ENCODE measurements around the gene SCML1. TPM values are rescaled to one million over a fixed set of nuclear protein-coding genes. Genes with fewer than 3 reads are reported as not detected.

The SCML1 gene, protein sequence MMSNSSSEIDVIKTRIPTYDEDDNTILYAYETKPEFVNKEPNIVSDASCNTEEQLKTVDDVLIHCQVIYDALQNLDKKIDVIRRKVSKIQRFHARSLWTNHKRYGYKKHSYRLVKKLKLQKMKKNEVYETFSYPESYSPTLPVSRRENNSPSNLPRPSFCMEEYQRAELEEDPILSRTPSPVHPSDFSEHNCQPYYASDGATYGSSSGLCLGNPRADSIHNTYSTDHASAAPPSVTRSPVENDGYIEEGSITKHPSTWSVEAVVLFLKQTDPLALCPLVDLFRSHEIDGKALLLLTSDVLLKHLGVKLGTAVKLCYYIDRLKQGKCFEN
- total RNA-seq (2021; ENCODE audit: unreplicated experiment) (2.7 TPM), Bru-seq, nascent RNA (percentile 51 among the genes with signal in this experiment), BruChase-seq, experiment 1, labeled RNA remaining after a 6-hour chase (percentile 67 among the genes with signal in this experiment), BruChase-seq, experiment 2, labeled RNA remaining after a 2-hour chase (percentile 61 among the genes with signal in this experiment)
- polyA plus RNA-seq (2012), result 1.7 TPM in 2 replicates
- long read RNA-seq, partial matches to known transcripts, result 0 of 5 reads
- long read RNA-seq, other reads (novel, unspliced or antisense), result 2 of 5 reads

GRCh38 chrX:17736856-17737709, at the start of gene SCML1:
Gene SCML1, plus strand, starts transcription at chrX:17737493. Its CDS starts 6,694 bp downstream, at chrX:17744187.
- peaks cover 3 to 17% of the 10 kb centered on the region in 2 experiments; a peak in 1 of 4 replicates for H3K4me1 ChIP-seq (ENCODE audit: control insufficient read depth in 1 of 2, insufficient read depth in 2 of 2, low read length in 2 of 2)
- no peak within 1 kb of the TSS for H2AFZ ChIP-seq (ENCODE audit: low read depth, low read length, poor library complexity, severe bottlenecking)
- H3K4me3 ChIP-seq (replicated peaks in 1 of 2; ENCODE audit: low read depth in 1 of 2, low read length in 2 of 2), result peak within 1 kb of the TSS; percentile 47 to 60
- ChIA-PET POLR2A (interaction anchor here (0.6 kb wide), 1 partner anchor 13 kb away, joined by 3 read pairs; no protein-coding TSS in a partner anchor), RAD21 (ENCODE audit: low non-redundant PET in 1 of 2, low total read pairs in 2 of 2, uncharacterized antibody in 2 of 2, unreplicated experiment in 2 of 2) (interaction anchor here in 1 of 2 experiments (0.7 kb wide), 1 partner anchor 11 kb away, joined by 3 read pairs; no protein-coding TSS in a partner anchor), CTCF (no interaction called here)
- H3K9me3 ChIP-seq (ENCODE audit: control insufficient read depth in 1 of 2, insufficient read depth in 1 of 2, low read depth in 1 of 2, low read length in 2 of 2), result no peaks in the 10 kb centered on the region
- peak within 1 kb of the TSS; percentile 82 for H3K4me2 ChIP-seq (ENCODE audit: low read length)
- H3K36me3 ChIP-seq (ENCODE audit: control insufficient read depth in 1 of 2, insufficient read depth in 2 of 2, low read length in 2 of 2), result no peaks in the 10 kb centered on the region
- DNase-seq (ENCODE audit: low read depth, low spot score) (peak; percentile 89), ATAC-seq (peak; percentile 95)
- TF ChIP-seq POLR2A (IDR thresholded peaks at IDR 0.05; ENCODE audit: borderline replicate concordance, extremely low read depth, insufficient read depth, insufficient read length) (no peak), SIN3A (IDR thresholded peaks at IDR 0.05; ENCODE audit: low read depth) (no peak), SP1 (IDR thresholded peaks at IDR 0.05; ENCODE audit: low read depth) (peak; percentile 59), RAD21 (IDR thresholded peaks at IDR 0.05; ENCODE audit: low read depth) (no peak), YY1 (IDR thresholded peaks at IDR 0.05; ENCODE audit: extremely low read depth, insufficient replicate concordance, low read depth, low read length) (peak; percentile 48), TCF7L2 (IDR thresholded peaks at IDR 0.05; ENCODE audit: borderline replicate concordance, extremely low read depth, insufficient read depth, insufficient read length) (peak; percentile 49), ELF1 (IDR thresholded peaks at IDR 0.05; ENCODE audit: borderline replicate concordance, low read depth) (no peak), ZNF274 (IDR thresholded peaks at IDR 0.05; ENCODE audit: low read depth, low read length) (no peak), POLR2AphosphoS5 (IDR thresholded peaks at IDR 0.05; ENCODE audit: low read depth, low read length) (no peak), REST (IDR thresholded peaks at IDR 0.05; ENCODE audit: low read depth) (no peak), CEBPB (IDR thresholded peaks at IDR 0.05; ENCODE audit: low read depth) (no peak), JUND (IDR thresholded peaks at IDR 0.05) (no peak), CTCF (IDR thresholded peaks at IDR 0.05 in 2 of 3, conservative IDR thresholded peaks at IDR 0.05 in 1 of 3; ENCODE audit: borderline replicate concordance in 1 of 3, insufficient read depth in 1 of 3, low read depth in 2 of 3, low read length in 2 of 3) (no peak)
- TF ChIP-seq, protein P1, sequence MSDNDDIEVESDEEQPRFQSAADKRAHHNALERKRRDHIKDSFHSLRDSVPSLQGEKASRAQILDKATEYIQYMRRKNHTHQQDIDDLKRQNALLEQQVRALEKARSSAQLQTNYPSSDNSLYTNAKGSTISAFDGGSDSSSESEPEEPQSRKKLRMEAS (IDR thresholded peaks at IDR 0.05), result peak; percentile 37; the same call in 1 of the 2 replicates
- H3K27me3 ChIP-seq (ENCODE audit: insufficient read depth, low read length), result no peaks in the 10 kb centered on the region
- intact Hi-C loops (cut with micrococcal nuclease), result no loop called here
- no peaks in the 10 kb centered on the region for H4K20me1 ChIP-seq (ENCODE audit: insufficient read depth)
- H3K27ac ChIP-seq (ENCODE audit: low read depth, low read length), result peak within 1 kb of the TSS; percentile 45
- H3K79me2 ChIP-seq (ENCODE audit: insufficient read depth, low read length), result peaks cover 3% of the 10 kb centered on the region; the same call in 1 of the 2 replicates
- peak within 1 kb of the TSS; percentile 59 for H3K9ac ChIP-seq (ENCODE audit: low read length)
- H3K9me2 ChIP-seq (ENCODE audit: insufficient read depth), result no peaks in the 10 kb centered on the region
- BruUV-seq (replicated peaks), result no TSS peak

Data from HCT116 (cell line).